ENCODE data around the gene ELANE. TPM values are rescaled to one million over a fixed set of nuclear protein-coding genes. Genes with fewer than 3 reads are reported as not detected.
"Not testable (repeated sequence)": the region's sequence is repeated elsewhere in the genome, so short reads cannot be mapped to it uniquely, and the experiment has no call there.

ELANE gene
- total RNA-seq, 3 donors from 2014 or later = 0.43 to 1.2 (median 0.77) TPM

DNA sequence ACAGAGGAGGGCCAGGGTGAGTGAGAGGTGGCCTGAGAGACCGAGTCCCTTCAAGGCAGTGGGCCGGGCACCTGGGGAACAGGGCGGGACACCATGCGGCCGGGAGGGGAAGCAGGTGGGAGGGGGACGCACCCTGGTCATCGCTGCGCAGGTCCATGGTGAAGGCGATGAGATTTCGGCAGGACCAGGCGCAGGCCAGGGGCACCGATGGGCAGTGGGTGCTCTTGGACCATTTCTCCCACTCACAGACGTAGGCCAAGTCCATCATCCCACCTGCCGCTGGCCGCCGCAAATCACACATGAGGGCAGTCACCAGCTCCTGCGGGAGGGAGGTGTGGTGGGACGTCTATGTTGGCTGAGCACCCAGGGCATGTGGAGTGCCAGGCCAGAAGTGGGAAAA is 38.7 kb downstream of the ELANE start:
- intact Hi-C loops (cut with DNase I, micrococcal nuclease) = no loop called here
- DNase-seq (peak in 1 of 3 donors; percentile 60), ATAC-seq (no peak)
- Histone ChIP-seq H3K9me3 (no peaks in the 10 kb centered on the region), H3K4me3 (no peak overlapping the region), H3K36me3 (ENCODE audit: low read depth) (peaks cover 4% of the 10 kb centered on the region), H3K4me1 (ENCODE audit: low read depth) (peaks cover 7% of the 10 kb centered on the region)
- TF ChIP-seq, protein P1, sequence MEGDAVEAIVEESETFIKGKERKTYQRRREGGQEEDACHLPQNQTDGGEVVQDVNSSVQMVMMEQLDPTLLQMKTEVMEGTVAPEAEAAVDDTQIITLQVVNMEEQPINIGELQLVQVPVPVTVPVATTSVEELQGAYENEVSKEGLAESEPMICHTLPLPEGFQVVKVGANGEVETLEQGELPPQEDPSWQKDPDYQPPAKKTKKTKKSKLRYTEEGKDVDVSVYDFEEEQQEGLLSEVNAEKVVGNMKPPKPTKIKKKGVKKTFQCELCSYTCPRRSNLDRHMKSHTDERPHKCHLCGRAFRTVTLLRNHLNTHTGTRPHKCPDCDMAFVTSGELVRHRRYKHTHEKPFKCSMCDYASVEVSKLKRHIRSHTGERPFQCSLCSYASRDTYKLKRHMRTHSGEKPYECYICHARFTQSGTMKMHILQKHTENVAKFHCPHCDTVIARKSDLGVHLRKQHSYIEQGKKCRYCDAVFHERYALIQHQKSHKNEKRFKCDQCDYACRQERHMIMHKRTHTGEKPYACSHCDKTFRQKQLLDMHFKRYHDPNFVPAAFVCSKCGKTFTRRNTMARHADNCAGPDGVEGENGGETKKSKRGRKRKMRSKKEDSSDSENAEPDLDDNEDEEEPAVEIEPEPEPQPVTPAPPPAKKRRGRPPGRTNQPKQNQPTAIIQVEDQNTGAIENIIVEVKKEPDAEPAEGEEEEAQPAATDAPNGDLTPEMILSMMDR (IDR thresholded peaks at IDR 0.05) = no peak

GRCh38 chr19:891421-892200 is 39.5 kb downstream of the ELANE start:
- H3K4me1 ChIP-seq (ENCODE audit: low read depth); H3K4me3 ChIP-seq; intact Hi-C loops (cut with DNase I, micrococcal nuclease); H3K9me3 ChIP-seq; H3K36me3 ChIP-seq (ENCODE audit: low read depth): not testable (repeated sequence)
- peak; percentile 79 to 89 (median 88) for DNase-seq
- peak; percentile 46 for ATAC-seq

DNA sequence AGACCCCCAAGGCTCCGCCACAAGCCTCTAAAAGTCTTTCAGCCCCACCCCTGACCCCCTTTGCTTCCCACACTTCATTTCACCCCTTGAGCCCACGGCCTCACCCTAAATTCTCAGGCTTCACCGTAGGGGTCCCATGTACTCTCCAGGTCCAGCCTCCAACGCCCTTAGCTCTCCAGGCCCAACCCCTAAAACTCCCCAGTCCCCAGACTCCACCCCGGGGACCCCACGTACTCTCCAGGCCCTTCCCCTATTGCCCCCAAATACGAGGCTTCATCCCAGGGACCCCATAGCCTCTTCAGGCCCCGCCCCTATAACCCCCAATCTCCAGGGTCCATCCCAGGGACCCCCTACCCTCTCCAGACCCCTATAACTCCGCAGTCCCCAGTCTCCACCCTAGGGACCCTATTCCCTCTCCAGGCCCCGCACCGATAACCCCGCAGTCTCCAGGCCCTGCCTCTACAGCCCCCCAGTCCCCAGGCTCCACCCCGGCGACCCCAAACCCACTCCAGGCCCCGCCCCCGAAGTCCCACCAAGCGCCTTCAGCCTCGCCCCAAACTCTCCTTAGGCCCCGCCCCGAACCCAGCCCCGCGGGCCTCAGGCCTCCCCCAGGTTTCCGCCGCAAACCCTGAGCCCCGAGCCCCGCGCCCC is 40.3 kb downstream of the ELANE start:
- DNase-seq = peak in 1 of 3 donors; percentile 82
- H3K36me3 ChIP-seq (ENCODE audit: low read depth) = peaks cover 4% of the 10 kb centered on the region
- TF ChIP-seq, protein P1 (IDR thresholded peaks at IDR 0.05) = no peak
- peak; percentile 36 for ATAC-seq
- H3K4me3 ChIP-seq = peak overlapping the region; percentile 76
- peaks cover 7% of the 10 kb centered on the region for H3K4me1 ChIP-seq (ENCODE audit: low read depth)
- intact Hi-C loops (cut with DNase I, micrococcal nuclease) = no loop called here
- H3K9me3 ChIP-seq = no peaks in the 10 kb centered on the region

DNA sequence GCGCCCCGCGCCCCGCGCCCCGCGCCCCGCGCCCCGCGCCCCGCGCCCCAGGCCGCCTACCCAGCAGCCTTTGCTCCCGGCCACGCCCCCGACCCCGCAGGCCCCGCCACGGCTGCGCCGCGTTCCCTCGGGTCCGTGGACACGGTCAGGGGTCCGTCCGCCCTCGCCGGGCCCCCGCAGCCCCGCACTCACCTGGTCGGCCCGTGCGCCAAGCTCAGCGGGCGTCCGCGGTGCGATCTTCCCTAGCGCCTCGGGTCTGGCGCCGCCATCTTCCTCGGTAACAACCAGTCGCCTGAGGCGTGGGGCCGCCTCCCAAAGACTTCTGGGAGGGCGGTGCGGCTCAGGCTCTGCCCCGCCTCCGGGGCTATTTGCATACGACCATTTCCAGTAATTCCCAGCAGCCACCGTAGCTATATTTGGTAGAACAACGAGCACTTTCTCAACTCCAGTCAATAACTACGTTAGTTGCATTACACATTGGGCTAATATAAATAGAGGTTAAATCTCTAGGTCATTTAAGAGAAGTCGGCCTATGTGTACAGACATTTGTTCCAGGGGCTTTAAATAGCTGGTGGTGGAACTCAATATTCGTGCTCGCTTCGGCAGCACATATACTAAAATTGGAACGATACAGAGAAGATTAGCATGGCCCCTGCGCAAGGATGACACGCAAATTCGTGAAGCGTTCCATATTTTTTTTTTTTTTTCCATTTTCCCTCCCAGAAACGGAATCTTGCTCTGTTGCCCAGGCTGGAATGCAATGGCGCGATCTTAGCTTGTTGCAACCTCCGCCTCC is 41.0 kb downstream of the ELANE start, which contains the start of the genes MED16 and RNU6-9:
MED16 (minus strand) TSS at position 294 of the 796 bp plus-strand sequence. CDS start 2,056 bp downstream, outside the sequence.
RNU6-9 (plus strand) TSS at position 591 of the 796 bp plus-strand sequence.
- peaks cover 7% of the 10 kb centered on the region for H3K4me1 ChIP-seq (ENCODE audit: low read depth)
- intact Hi-C loops (cut with DNase I, micrococcal nuclease) = no loop called here
- ATAC-seq = peak; percentile 94
- DNase-seq = peak; percentile 92 to 95 (median 95)
- H3K9me3 ChIP-seq = no peaks in the 10 kb centered on the region
- TF ChIP-seq, protein P1 (IDR thresholded peaks at IDR 0.05) = no peak
- peak within 1 kb of the TSS; percentile 76 for H3K4me3 ChIP-seq
- H3K36me3 ChIP-seq (ENCODE audit: low read depth) = peaks cover 4% of the 10 kb centered on the region

DNA sequence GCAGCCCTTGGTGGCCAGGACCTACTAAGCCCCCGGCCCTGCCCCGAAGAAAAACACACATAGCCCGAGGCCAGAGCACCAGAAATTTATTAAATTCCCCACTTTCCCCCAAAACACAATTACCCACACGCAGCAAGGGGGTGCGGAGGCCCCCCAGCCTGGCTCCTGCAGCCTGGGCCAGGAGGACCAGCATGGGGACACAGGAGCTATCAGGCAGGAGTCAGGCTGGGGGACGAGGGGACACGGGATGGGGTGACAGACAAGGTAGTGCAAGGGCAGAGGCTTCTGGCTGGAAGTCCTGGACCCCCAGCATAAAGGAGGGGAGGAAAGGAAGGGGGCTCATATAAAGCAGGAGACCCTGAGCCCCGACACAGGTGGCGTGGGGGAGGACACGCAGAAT is 44.3 kb downstream of the ELANE start:
- no peak overlapping the region for H3K4me3 ChIP-seq
- DNase-seq (no peak), ATAC-seq (no peak)
- TF ChIP-seq, protein P1 (IDR thresholded peaks at IDR 0.05) = no peak
- no peaks in the 10 kb centered on the region for H3K36me3 ChIP-seq (ENCODE audit: low read depth)
- no peaks in the 10 kb centered on the region for H3K9me3 ChIP-seq
- peaks cover 5% of the 10 kb centered on the region for H3K4me1 ChIP-seq (ENCODE audit: low read depth)
- intact Hi-C loops (cut with DNase I, micrococcal nuclease) = no loop called here

Measured in mucosa of descending colon (tissue), 3 donors.